Ovary (tissue), 9 donors: ENCODE results near the gene CD7. TPM values are rescaled to one million over a fixed set of nuclear protein-coding genes. Genes with fewer than 3 reads are reported as not detected.
"Not testable (repeated sequence)": the region's sequence is repeated elsewhere in the genome, so short reads cannot be mapped to it uniquely, and the experiment has no call there.

Experiments used
- DNase-seq, 5 donors: peaks; one replicate each; pipeline ENCODE4 v3.0.0-alpha.2; 2019 to 2020
- H3K27ac ChIP-seq, 2 donors: fragments of 200-600 bp; one replicate each; pipeline versions ENCODE4 v1.5.1 to v1.8.0; 2019 to 2022
- H3K27me3 ChIP-seq: fragments of 200-600 bp; one replicate; pipeline ENCODE4 v1.8.0; 2022
- H3K36me3 ChIP-seq: fragments of 200-600 bp; sonication (generic); one replicate; pipeline ENCODE4 v1.5.1; 2019
- H3K4me1 ChIP-seq: one replicate; pipeline ENCODE4 v1.8.1; 2013; ENCODE audit warnings: mild to moderate bottlenecking, moderate library complexity; ENCODE audit not compliant: insufficient read depth
- H3K4me3 ChIP-seq: fragments of 200-600 bp; sonication (generic); one replicate; pipeline ENCODE4 v1.5.1; 2017
- H3K9me3 ChIP-seq, 2 donors: fragments of 200-600 bp in 1 of 2; sonication (generic) in 1 of 2; one replicate each; pipeline versions ENCODE4 v1.5.1 to v1.8.1; 2013 to 2019; ENCODE audit warnings: mild to moderate bottlenecking in 1 of 2, moderate library complexity in 1 of 2
- CTCF ChIP-seq, 3 donors: fragments of 450-650 bp in 2 of 3; fragments of 200-600 bp in 1 of 3; IDR thresholded peaks; one replicate each; pipeline versions ENCODE4 v1.5.1 to v1.8.0; 2016 to 2022; ENCODE audit warnings: antibody characterized with exemption in 3 of 3, mild to moderate bottlenecking in 1 of 3
- EP300 ChIP-seq: sonication (generic); formaldehyde crosslinking; IDR thresholded peaks from one replicate; pipeline ENCODE4 v1.6.1; 2017; ENCODE audit warnings: antibody characterized with exemption
- POLR2A ChIP-seq: fragments of 450-650 bp; IDR thresholded peaks from one replicate; pipeline ENCODE4 v1.6.1; 2017; ENCODE audit warnings: antibody characterized with exemption, mild to moderate bottlenecking, moderate library complexity
- WGBS, 3 donors: extraction: QIAGEN DNeasy Blood & Tissue Kit in 1 of 3; methylation state at CpG; one replicate each; pipeline versions ENCODE4 v1.1.5 to v1.1.7; 2013 to 2017; 5-methylcytosine and 5-hydroxymethylcytosine counted together
- intact Hi-C, 4 donors: fragments of 100-400 bp; cut with DNase I; formaldehyde crosslinking; loops; one replicate each; pipeline versions ENCODE4 v1.11.0 to v1.15.1; 2022 to 2023
- polyA plus RNA-seq, 2 donors: library from polyadenylated mRNA; stranded (reverse); fragments of 200-250 nt in 1 of 2; fragments of 350-450 nt in 1 of 2; fragmentation: Illumina TruSeq in 1 of 2; extraction: RNeasy Lipid Tissue Mini Kit (QIAGEN cat#74804) in 1 of 2; gene quantifications; one replicate each; pipeline ENCODE4 v1.2.3, GENCODE V29; 2013 to 2014
- total RNA-seq, 7 donors: library from RNA; depleted of rRNA in 2 of 7; stranded (reverse); fragments of >200 nt in 2 of 7; fragmentation: NEBNext Ultra II Directional in 3 of 7; extraction: Animal tissue kit (Norgen Biotek cat#: 25700) in 3 of 7; gene quantifications; one replicate each; pipeline versions ENCODE4 v1.1.0 to v1.2.4, GENCODE V29; 2016 to 2023
- donor health status: DM: no; HTN: no; CAD: no; lungs with moderate emphysema.
- donor health status: DM: no; HTN: no; CAD: no.
- donor health status: Bipolar disorder and iron deficiency.
- donor health status: DM: yes; HTN: yes; CAD: no.
- donor health status: DM: no; HTN: no; CAD: no.
- donor health status: DM: yes; HTN: yes; CAD: no.

CD7 gene
- total and polyA plus RNA-seq, 9 donors, result 0.48 to 1.3 (median 1.1) TPM; not detected in 3

- Histone ChIP-seq H3K27me3 (no peaks in the 10 kb centered on the region), H3K4me3 (no peak overlapping the region), H3K9me3 (no peaks in the 10 kb centered on the region), H3K4me1 (peaks cover 3% of the 10 kb centered on the region), H3K27ac (no peak overlapping the region), H3K36me3 (no peaks in the 10 kb centered on the region)
- no peak for TF ChIP-seq POLR2A
- TF ChIP-seq CTCF (IDR thresholded peaks at IDR 0.05), result no peak
- no peak for TF ChIP-seq EP300
- intact Hi-C loops, result loop anchor here (2.0 to 10.0 kb wide), 9 partner anchors 64 to 424 kb away; partner anchors contain the start of genes HEXD (in 2 of the 4) and OGFOD3 (in 2 of the 4)
- DNase-seq, result no peak
- 91 to 93% (median 92%) methylated on average over 28 of the region's 28 CpGs for WGBS, 3 donors
Observed at GRCh38 chr17:82350182-82351030, 33.0 kb upstream of the CD7 start.

GRCh38 chr17:82349287-82349701 is 31.9 kb upstream of the CD7 start:
- intact Hi-C loops, result no loop called here
- H3K4me3 ChIP-seq, result no peak overlapping the region
- TF ChIP-seq EP300 (no peak), POLR2A (no peak), CTCF (IDR thresholded peaks at IDR 0.05) (no peak)
- no peaks in the 10 kb centered on the region for H3K36me3 ChIP-seq
- H3K27me3 ChIP-seq, result no peaks in the 10 kb centered on the region
- H3K4me1 ChIP-seq, result peaks cover 3% of the 10 kb centered on the region
- no peaks in the 10 kb centered on the region for H3K9me3 ChIP-seq
- 6 to 8% (median 8%) methylated on average over 11 of the region's 11 CpGs for WGBS, 3 donors
- H3K27ac ChIP-seq, result no peak overlapping the region
- DNase-seq, result no peak

GRCh38 chr17:82348866-82349265 is 31.5 kb upstream of the CD7 start:
- intact Hi-C loops, result no loop called here
- Histone ChIP-seq H3K36me3 (no peaks in the 10 kb centered on the region), H3K4me1 (peaks cover 3% of the 10 kb centered on the region), H3K27ac (no peak overlapping the region), H3K9me3 (no peaks in the 10 kb centered on the region), H3K27me3 (no peaks in the 10 kb centered on the region), H3K4me3 (no peak overlapping the region)
- WGBS, 3 donors, result 14 to 22% (median 14%) methylated on average over 11 of the region's 11 CpGs
- TF ChIP-seq EP300, result no peak
- TF ChIP-seq CTCF (IDR thresholded peaks at IDR 0.05), result no peak
- DNase-seq, result no peak

GRCh38 chr17:82348434-82348833 is 31.0 kb upstream of the CD7 start:
- Histone ChIP-seq H3K9me3 (no peaks in the 10 kb centered on the region), H3K27ac (no peak overlapping the region), H3K4me1 (peaks cover 3% of the 10 kb centered on the region), H3K36me3 (no peaks in the 10 kb centered on the region), H3K4me3 (no peak overlapping the region), H3K27me3 (no peaks in the 10 kb centered on the region)
- intact Hi-C loops, result no loop called here
- no peak for TF ChIP-seq CTCF (IDR thresholded peaks at IDR 0.05)
- TF ChIP-seq EP300, result no peak
- no peak for TF ChIP-seq POLR2A
- 37 to 53% (median 38%) methylated on average over 9 of the region's 9 CpGs for WGBS, 3 donors
- DNase-seq, result no peak

- H3K36me3 ChIP-seq, H3K4me1 ChIP-seq, H3K27me3 ChIP-seq, H3K27ac ChIP-seq, intact Hi-C loops, H3K9me3 ChIP-seq, H3K4me3 ChIP-seq, DNase-seq: not testable (repeated sequence)
- 81 to 87% (median 86%) methylated on average over 11 of the region's 11 CpGs for WGBS, 3 donors
Observed at GRCh38 chr17:82347994-82348393, 30.6 kb upstream of the CD7 start.
